ENCODE results near the gene FAS.

Gene FAS

DNA sequence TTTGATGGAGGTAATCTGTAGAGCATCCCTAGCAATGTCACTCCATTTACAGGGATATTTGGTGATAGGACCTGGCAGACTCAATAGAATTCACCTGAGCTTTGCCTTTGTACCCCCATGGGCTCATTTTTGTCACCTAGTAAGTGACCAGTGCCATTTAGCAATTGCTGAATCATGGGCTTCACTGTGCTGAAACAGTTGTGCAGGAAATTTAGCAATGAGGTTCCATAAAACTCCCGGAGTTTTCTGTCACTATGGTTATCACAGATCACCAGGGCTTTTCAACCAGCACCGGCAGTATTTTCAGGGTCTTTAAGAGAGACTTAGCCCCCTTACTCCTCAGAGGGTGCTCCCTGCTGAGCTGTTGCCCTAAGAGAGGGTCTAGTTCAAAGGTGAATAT lies 40.2 kb downstream of the FAS start:
- Mint-ChIP-seq H3K4me3 (no peak overlapping the region), H3K27ac (no peak overlapping the region), H3K9me3 (no peaks in the 10 kb centered on the region), H3K4me1 (peaks cover 31% of the 10 kb centered on the region), H3K36me3 (peaks cover 9% of the 10 kb centered on the region)
- DNase-seq (ENCODE audit: low spot score in 2 of 2) (no peak), ATAC-seq (no peak)

DNA sequence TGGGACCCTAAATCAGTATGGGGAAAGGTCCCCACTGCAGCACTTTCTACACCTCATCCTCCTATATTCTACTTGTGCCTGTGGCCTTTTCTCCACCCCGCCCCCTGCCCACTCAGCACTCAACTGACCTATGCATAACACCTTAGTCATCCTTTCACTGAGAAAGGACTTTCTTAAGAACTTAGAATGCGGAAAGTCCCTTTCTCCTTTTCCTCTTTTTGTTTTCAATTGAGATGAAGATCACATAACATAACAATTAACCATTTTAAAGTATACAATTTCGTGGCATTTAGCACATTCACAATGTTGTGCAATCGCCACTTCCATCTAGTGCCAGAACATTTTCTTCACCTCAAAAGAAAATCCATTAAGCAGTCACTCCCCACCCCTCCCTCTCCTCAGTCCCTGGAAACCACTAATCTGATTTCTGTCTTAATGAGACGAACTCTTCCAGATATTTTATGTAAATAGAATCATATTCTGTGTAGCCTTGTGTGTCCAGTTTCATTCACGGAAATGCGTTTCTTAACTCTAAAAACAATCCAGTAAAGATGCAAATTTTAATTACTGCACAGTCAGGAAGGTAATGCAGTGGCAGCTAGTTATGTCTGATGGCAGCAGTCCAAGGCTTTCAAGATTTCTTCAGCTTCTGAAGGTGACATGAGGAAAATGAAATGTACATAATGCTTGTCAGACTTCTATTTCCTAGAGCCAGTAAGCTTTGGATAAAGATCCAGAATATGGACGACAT lies 41.7 kb downstream of the FAS start:
- Mint-ChIP-seq H3K9me3 (no peaks in the 10 kb centered on the region), H3K4me3 (peak overlapping the region; percentile 50), H3K27ac (peak overlapping the region; percentile 80), H3K4me1 (peaks cover 31% of the 10 kb centered on the region), H3K36me3 (peaks cover 9% of the 10 kb centered on the region)
- peak in 1 of 2 donors; percentile 69 for DNase-seq (ENCODE audit: low spot score in 2 of 2)
- peak; percentile 98 for ATAC-seq

- ATAC-seq (no peak), DNase-seq (ENCODE audit: low spot score in 2 of 2) (no peak)
- peaks cover 5% of the 10 kb centered on the region for H3K36me3 Mint-ChIP-seq
- no peak overlapping the region for H3K27ac Mint-ChIP-seq
- peaks cover 25% of the 10 kb centered on the region for H3K4me1 Mint-ChIP-seq
- no peaks in the 10 kb centered on the region for H3K9me3 Mint-ChIP-seq
- no peak overlapping the region for H3K4me3 Mint-ChIP-seq
Measured at GRCh38 chr10:89035461-89035860, 44.9 kb downstream of the FAS start.

- no peaks in the 10 kb centered on the region for H3K9me3 Mint-ChIP-seq
- peaks cover 15% of the 10 kb centered on the region for H3K36me3 Mint-ChIP-seq
- no peak for ATAC-seq
- DNase-seq (ENCODE audit: low spot score in 2 of 2), result no peak
- H3K27ac Mint-ChIP-seq, result no peak overlapping the region
- peaks cover 15% of the 10 kb centered on the region for H3K4me1 Mint-ChIP-seq
- H3K4me3 Mint-ChIP-seq, result no peak overlapping the region
Measured at GRCh38 chr10:89037096-89037495, 46.5 kb downstream of the FAS start.

DNA sequence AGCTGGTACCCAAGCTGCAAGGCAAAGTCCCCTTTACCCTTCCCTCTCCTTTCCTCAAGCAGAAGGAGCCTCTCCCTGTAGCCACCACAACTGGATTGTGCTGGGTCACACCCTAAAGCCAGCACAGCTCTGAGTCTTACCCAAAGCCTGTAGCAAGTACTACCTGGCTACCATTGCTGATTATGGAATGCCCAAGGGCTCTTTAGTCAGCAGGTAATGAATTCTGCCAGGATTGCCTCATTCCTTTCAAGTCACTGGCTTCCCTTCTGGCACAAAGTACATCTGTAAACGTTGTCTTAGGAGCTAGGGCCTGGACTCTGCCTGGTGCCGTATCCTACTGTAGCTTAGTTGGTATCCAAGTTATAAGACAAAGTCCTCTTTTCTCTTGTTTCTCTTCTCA lies 52.0 kb downstream of the FAS start:
- no peaks in the 10 kb centered on the region for H3K9me3 Mint-ChIP-seq
- DNase-seq (ENCODE audit: low spot score in 2 of 2) (no peak), ATAC-seq (no peak)
- H3K4me1 Mint-ChIP-seq, result peaks cover 6% of the 10 kb centered on the region
- no peak overlapping the region for H3K27ac Mint-ChIP-seq
- H3K4me3 Mint-ChIP-seq, result no peak overlapping the region
- H3K36me3 Mint-ChIP-seq, result peaks cover 11% of the 10 kb centered on the region

DNA sequence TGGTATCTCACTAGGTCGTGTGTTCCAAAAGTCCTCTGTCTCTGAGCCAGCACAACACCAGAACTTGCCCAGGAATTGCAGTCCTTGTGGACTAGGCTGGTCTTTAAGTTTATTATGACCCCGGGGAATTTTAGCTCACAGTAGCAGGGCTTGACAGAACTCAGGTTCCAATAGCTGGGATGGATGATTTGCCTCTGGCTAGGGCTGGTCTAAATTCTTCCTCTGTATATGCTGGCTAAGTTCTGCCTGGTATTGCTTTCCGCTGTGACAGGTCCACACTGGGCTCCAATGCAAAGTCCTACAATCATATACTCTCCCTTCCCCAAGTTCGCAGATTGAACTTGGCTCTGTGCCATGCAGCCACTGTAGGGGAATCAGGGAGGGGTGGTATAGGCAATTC lies 52.5 kb downstream of the FAS start:
- DNase-seq (ENCODE audit: low spot score in 2 of 2), result no peak
- Mint-ChIP-seq H3K4me3 (no peak overlapping the region), H3K9me3 (no peaks in the 10 kb centered on the region), H3K27ac (no peak overlapping the region), H3K4me1 (peaks cover 6% of the 10 kb centered on the region), H3K36me3 (peaks cover 11% of the 10 kb centered on the region)
- no peak for ATAC-seq

- H3K4me1 Mint-ChIP-seq, result no peaks in the 10 kb centered on the region
- no peaks in the 10 kb centered on the region for H3K36me3 Mint-ChIP-seq
- no peaks in the 10 kb centered on the region for H3K9me3 Mint-ChIP-seq
- H3K27ac Mint-ChIP-seq, result no peak overlapping the region
- H3K4me3 Mint-ChIP-seq, result no peak overlapping the region
- ATAC-seq, result no peak
- DNase-seq (ENCODE audit: low spot score in 2 of 2), result no peak
Measured at GRCh38 chr10:89047397-89047796, 56.8 kb downstream of the FAS start.

DNA sequence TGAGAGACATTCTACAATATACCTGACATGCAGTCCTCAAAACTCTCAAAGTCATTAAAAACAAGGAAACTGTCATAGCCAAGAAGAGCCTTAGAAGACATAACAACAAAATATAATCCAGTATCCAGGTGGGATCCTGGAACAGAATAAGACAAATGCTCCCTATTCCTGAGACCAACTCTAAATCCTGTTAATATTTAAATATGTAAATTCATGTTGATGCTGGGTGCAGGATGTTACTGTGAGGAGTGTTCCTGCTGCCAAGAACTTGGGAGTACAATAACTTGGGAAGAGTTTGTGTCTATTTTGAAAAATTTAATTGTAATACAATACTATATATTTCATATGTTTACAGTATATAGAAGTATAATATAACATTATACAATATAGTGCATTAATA lies 61.0 kb downstream of the FAS start:
- Mint-ChIP-seq H3K36me3 (no peaks in the 10 kb centered on the region), H3K4me1 (no peaks in the 10 kb centered on the region), H3K27ac (no peak overlapping the region), H3K4me3 (no peak overlapping the region), H3K9me3 (no peaks in the 10 kb centered on the region)
- ATAC-seq, result no peak
- DNase-seq (ENCODE audit: low spot score in 2 of 2), result no peak

- Mint-ChIP-seq H3K36me3 (no peaks in the 10 kb centered on the region), H3K27ac (no peak overlapping the region), H3K9me3 (no peaks in the 10 kb centered on the region), H3K4me3 (no peak overlapping the region), H3K4me1 (no peaks in the 10 kb centered on the region)
- no peak for DNase-seq (ENCODE audit: low spot score in 2 of 2)
- no peak for ATAC-seq
Measured at GRCh38 chr10:89053555-89053954, 63.0 kb downstream of the FAS start.

- H3K4me3 Mint-ChIP-seq, result no peak overlapping the region
Measured at GRCh38 chr10:89055159-89055558, 64.6 kb downstream of the FAS start.

GRCh38 chr10:89062861-89063260 lies 72.3 kb downstream of the FAS start:
- Mint-ChIP-seq H3K9me3 (no peaks in the 10 kb centered on the region), H3K36me3 (no peaks in the 10 kb centered on the region), H3K4me1 (no peaks in the 10 kb centered on the region), H3K27ac (no peak overlapping the region), H3K4me3 (no peak overlapping the region)
- DNase-seq (ENCODE audit: low spot score in 2 of 2) (no peak), ATAC-seq (no peak)

More at GRCh38 chr10:89055159-89055558, 64.6 kb downstream of the FAS start:
- Mint-ChIP-seq H3K4me1 (no peaks in the 10 kb centered on the region), H3K36me3 (no peaks in the 10 kb centered on the region), H3K9me3 (no peaks in the 10 kb centered on the region), H3K27ac (no peak overlapping the region)
- no peak for DNase-seq (ENCODE audit: low spot score in 2 of 2)
- ATAC-seq, result no peak

GRCh38 chr10:89063465-89063864 lies 72.9 kb downstream of the FAS start:
- Mint-ChIP-seq H3K4me3 (no peak overlapping the region), H3K27ac (no peak overlapping the region), H3K9me3 (no peaks in the 10 kb centered on the region), H3K4me1 (no peaks in the 10 kb centered on the region), H3K36me3 (no peaks in the 10 kb centered on the region)
- ATAC-seq (no peak), DNase-seq (ENCODE audit: low spot score in 2 of 2) (no peak)

DNA sequence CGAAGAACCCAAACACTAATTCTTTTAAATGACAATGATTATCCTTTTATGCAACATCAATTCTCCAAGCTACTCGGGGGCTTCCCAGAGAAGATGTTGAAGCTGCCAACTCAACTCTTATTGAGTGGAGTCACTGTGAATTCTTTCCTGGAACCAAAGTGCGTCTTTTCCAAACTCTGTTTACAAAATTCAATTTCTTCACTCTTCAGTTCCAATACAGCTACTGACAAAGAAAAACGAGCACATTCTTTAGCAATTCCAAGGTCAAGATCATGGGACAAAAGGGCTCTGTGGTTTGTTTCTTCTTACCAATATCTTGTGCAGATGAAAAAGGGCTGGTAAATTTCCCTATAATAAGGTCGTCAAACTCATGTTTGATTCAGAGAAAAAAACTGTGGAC lies 74.2 kb downstream of the FAS start:
- Mint-ChIP-seq H3K4me3 (no peak overlapping the region), H3K36me3 (no peaks in the 10 kb centered on the region)
- no peak for ATAC-seq

More for the DNA sequence above, 74.2 kb downstream of the FAS start:
- H3K9me3 Mint-ChIP-seq, result no peaks in the 10 kb centered on the region
- DNase-seq (ENCODE audit: low spot score in 2 of 2), result no peak
- no peak overlapping the region for H3K27ac Mint-ChIP-seq
- no peaks in the 10 kb centered on the region for H3K4me1 Mint-ChIP-seq

Data from stimulated activated effector memory CD8-positive, alpha-beta T cell treated with anti-CD3 and anti-CD28 coated beads, Interleukin-12 subunit alpha, Interleukin-12 subunit beta, amount 100 ng/mL, for 72 hours (primary cell).